Panc1 (cell line): ENCODE data around the gene FTO. TPM values are rescaled to one million over a fixed set of nuclear protein-coding genes. Genes with fewer than 3 reads are reported as not detected.
"Not testable (repeated sequence)": the region's sequence is repeated elsewhere in the genome, so short reads cannot be mapped to it uniquely, and the experiment has no call there.

ENCODE experiments used
- ATAC-seq: fragments of 200-7000 bp; cut with Tn5 transposase; 2 replicates; pipeline ENCODE4 v1.9.1; 2020; ENCODE audit warnings: mild to moderate bottlenecking, moderate library complexity
- BruUV-seq: library from RNA; stranded (reverse); fragments of 400-500 nt; replicated peaks from 2 replicates; lab custom pipeline; 2021; lab: Mats Ljungman, UMichigan
- CTCF ChIA-PET: fragments of 300-600 bp; sonication (Branson Sonifier 250); formaldehyde crosslinking; loops from one replicate; lab custom pipeline; 2022; ENCODE audit warnings: antibody characterized with exemption; lab: Charles Lee
- POLR2A ChIA-PET: fragments of 300-600 bp; sonication (Branson Sonifier 250); formaldehyde crosslinking; loops from one replicate; lab custom pipeline; 2022; ENCODE audit warnings: antibody characterized with exemption; lab: Charles Lee
- DNase-seq: peaks from one replicate; pipeline ENCODE4 v3.0.0-alpha.2; 2010; ENCODE audit warnings: low read depth, low spot score
- H3K27ac ChIP-seq: 2 replicates; pipeline ENCODE4 v1.5.1; 2011; ENCODE audit warnings: mild to moderate bottlenecking, low read length, inconsistent platforms
- H3K27me3 ChIP-seq: fragments of 200-500 bp; sonication (Bioruptor generic); 2 replicates; pipeline ENCODE4 v1.6.0; 2014; ENCODE audit warnings: low read length, inconsistent platforms; ENCODE audit not compliant: control insufficient read depth, insufficient read depth
- H3K36me3 ChIP-seq: fragments of 200-500 bp; sonication (Bioruptor generic); 2 replicates; pipeline ENCODE4 v1.5.1; 2014; ENCODE audit warnings: inconsistent platforms, mild to moderate bottlenecking, low read length, moderate library complexity; ENCODE audit not compliant: control insufficient read depth, insufficient read depth
- H3K4me1 ChIP-seq: 2 replicates; pipeline ENCODE4 v1.5.1; 2011; ENCODE audit warnings: inconsistent platforms, mild to moderate bottlenecking, low read length, moderate library complexity; ENCODE audit not compliant: control insufficient read depth, insufficient read depth
- H3K4me3 ChIP-seq, 2 experiments: 2 replicates each; pipeline ENCODE4 v1.5.1; 2011 to 2012; ENCODE audit warnings: low read depth in 2 of 2, low read length in 2 of 2, mild to moderate bottlenecking in 2 of 2, inconsistent platforms in 1 of 2, moderate library complexity in 1 of 2
- H3K9me3 ChIP-seq: fragments of 200-500 bp; sonication (Bioruptor generic); 2 replicates; pipeline ENCODE4 v1.5.1; 2014; ENCODE audit warnings: low read depth, mild to moderate bottlenecking, inconsistent platforms, low read length, moderate library complexity; ENCODE audit not compliant: control insufficient read depth, insufficient read depth
- CTCF ChIP-seq: fragments of 450-650 bp; IDR thresholded peaks from 2 replicates; pipeline ENCODE4 v1.5.1; 2017; ENCODE audit warnings: mild to moderate bottlenecking
- POLR2AphosphoS5 ChIP-seq: IDR thresholded peaks from 2 replicates; pipeline ENCODE4 v1.6.1; 2012; ENCODE audit warnings: mild to moderate bottlenecking, low read depth, low read length, moderate library complexity
- REST ChIP-seq, 2 experiments: IDR thresholded peaks; 2 replicates each; pipeline ENCODE4 v1.6.1; 2011 to 2012; ENCODE audit warnings: low read depth in 2 of 2, control low read depth in 1 of 2, low read length in 1 of 2, mild to moderate bottlenecking in 1 of 2, moderate library complexity in 1 of 2; ENCODE audit not compliant: insufficient read depth in 1 of 2
- SIN3A ChIP-seq: IDR thresholded peaks from 2 replicates; pipeline ENCODE4 v1.6.1; 2012; ENCODE audit warnings: low read depth, mild to moderate bottlenecking, low read length, moderate library complexity, borderline replicate concordance; ENCODE audit not compliant: insufficient read depth
- TCF7L2 ChIP-seq: IDR thresholded peaks from 2 replicates; pipeline ENCODE4 v1.6.1; 2011; ENCODE audit warnings: mild to moderate bottlenecking, low read depth, low read length, inconsistent platforms
- in situ Hi-C: cut with HindIII; loops from 2 replicates; pipeline ENCODE4 v1.10.0; 2016; ENCODE audit warnings: low sequenced_read_pairs, low pct_unique_long_range_greater_than_20kb
- intact Hi-C: fragments of 100-400 bp; cut with micrococcal nuclease; formaldehyde crosslinking; loops from one replicate; pipeline ENCODE4 v1.10.0; 2022; ENCODE audit not compliant: unreplicated experiment
- total RNA-seq: library from RNA; stranded (reverse); gene quantifications from one replicate; pipeline ENCODE4 v1.2.1, GENCODE V29; 2021; ENCODE audit not compliant: unreplicated experiment

Gene FTO
- total RNA-seq, 1 experiment from 2014 or later = 38.2 TPM

GRCh38 chr16:53843084-53843483, 139.1 kb downstream of the FTO start:
- ChIA-PET POLR2A (no interaction called here), CTCF (no interaction called here)
- no peak overlapping the region for H3K4me3 ChIP-seq
- DNase-seq (no peak), ATAC-seq (no peak)
- BruUV-seq = no TSS peak
- intact Hi-C loops = no loop called here
- in situ Hi-C loops = no loop called here
- no peak overlapping the region for H3K27ac ChIP-seq
- H3K27me3 ChIP-seq = no peaks in the 10 kb centered on the region
- no peaks in the 10 kb centered on the region for H3K36me3 ChIP-seq
- TF ChIP-seq CTCF = no peak
- TF ChIP-seq TCF7L2 = no peak
- TF ChIP-seq REST (IDR thresholded peaks at IDR 0.05; ENCODE audit: insufficient read depth in 1 of 2, low read depth in 2 of 2, low read length in 1 of 2) = no peak
- no peak for TF ChIP-seq POLR2AphosphoS5
- TF ChIP-seq SIN3A = no peak
- H3K4me1 ChIP-seq = no peaks in the 10 kb centered on the region
- no peaks in the 10 kb centered on the region for H3K9me3 ChIP-seq

- no peak for ATAC-seq
- Histone ChIP-seq H3K4me3 (no peak overlapping the region), H3K9me3 (no peaks in the 10 kb centered on the region), H3K27ac (no peak overlapping the region), H3K36me3 (no peaks in the 10 kb centered on the region), H3K27me3 (no peaks in the 10 kb centered on the region), H3K4me1 (no peaks in the 10 kb centered on the region)
- POLR2A ChIA-PET = no interaction called here
- intact Hi-C loops (no loop called here), in situ Hi-C loops (no loop called here)
- DNase-seq = no peak
- no TSS peak for BruUV-seq
- TF ChIP-seq REST (IDR thresholded peaks at IDR 0.05; ENCODE audit: insufficient read depth in 1 of 2, low read depth in 2 of 2, low read length in 1 of 2) = no peak
- TF ChIP-seq SIN3A = no peak
- no peak for TF ChIP-seq POLR2AphosphoS5
- no peak for TF ChIP-seq TCF7L2
- TF ChIP-seq CTCF = no peak
- CTCF ChIA-PET = no interaction called here
These were observed 140.8 kb downstream of the FTO start for GRCh38 chr16:53844804-53845203.

GRCh38 chr16:53846549-53846948, 142.6 kb downstream of the FTO start:
- H3K9me3 ChIP-seq, DNase-seq, H3K4me3 ChIP-seq, H3K27me3 ChIP-seq, H3K4me1 ChIP-seq, H3K27ac ChIP-seq, H3K36me3 ChIP-seq, BruUV-seq, POLR2A ChIA-PET, intact Hi-C loops, in situ Hi-C loops, ATAC-seq, CTCF ChIA-PET: not testable (repeated sequence)
